Hepatocyte (in vitro differentiated cells): ENCODE data around the gene RASSF3. TPM values are rescaled to one million over a fixed set of nuclear protein-coding genes. Genes with fewer than 3 reads are reported as not detected.

ENCODE experiments used
- DNase-seq: peaks from one replicate; pipeline ENCODE4 v3.0.0-alpha.2; 2016; ENCODE audit warnings: low spot score
- H2AFZ ChIP-seq: fragments of 200-600 bp; sonication (generic); 2 replicates; pipeline ENCODE4 v1.6.0; 2016; ENCODE audit warnings: antibody characterized with exemption, mild to moderate bottlenecking
- H3K27ac ChIP-seq: fragments of 200-600 bp; sonication (generic); 2 replicates; pipeline ENCODE4 v1.5.1; 2016; ENCODE audit warnings: mild to moderate bottlenecking
- H3K27me3 ChIP-seq: fragments of 200-600 bp; sonication (generic); 2 replicates; pipeline ENCODE4 v1.6.1; 2016
- H3K36me3 ChIP-seq: fragments of 200-600 bp; sonication (generic); replicated peaks from 2 replicates; pipeline ENCODE4 v1.5.1; 2016; ENCODE audit warnings: low read depth; ENCODE audit not compliant: insufficient read depth
- H3K4me1 ChIP-seq: fragments of 200-600 bp; sonication (generic); 2 replicates; pipeline ENCODE4 v1.5.1; 2016; ENCODE audit warnings: mild to moderate bottlenecking, moderate library complexity; ENCODE audit not compliant: insufficient read depth
- H3K4me2 ChIP-seq: fragments of 200-600 bp; sonication (generic); 2 replicates; pipeline ENCODE4 v1.6.0; 2016
- H3K4me3 ChIP-seq: fragments of 200-600 bp; sonication (generic); 2 replicates; pipeline ENCODE4 v1.5.1; 2016; ENCODE audit warnings: mild to moderate bottlenecking
- H3K79me2 ChIP-seq: fragments of 200-600 bp; sonication (generic); 2 replicates; pipeline ENCODE4 v1.6.0; 2017; ENCODE audit warnings: mild to moderate bottlenecking
- H3K9me2 ChIP-seq: fragments of 200-600 bp; sonication (generic); replicated peaks from 2 replicates; pipeline ENCODE4 v1.6.0; 2017; ENCODE audit warnings: mild to moderate bottlenecking; ENCODE audit not compliant: insufficient read depth
- H3K9me3 ChIP-seq: fragments of 200-600 bp; sonication (generic); 2 replicates; pipeline ENCODE4 v1.5.1; 2016; ENCODE audit warnings: low read depth, mild to moderate bottlenecking
- H4K20me1 ChIP-seq: fragments of 200-600 bp; sonication (generic); 2 replicates; pipeline ENCODE4 v1.6.0; 2016; ENCODE audit warnings: mild to moderate bottlenecking; ENCODE audit not compliant: insufficient read depth, poor library complexity, severe bottlenecking
- EZH2 ChIP-seq: fragments of 200-600 bp; sonication (generic); IDR thresholded peaks from 2 replicates; pipeline ENCODE4 v1.6.1; 2016; ENCODE audit warnings: antibody characterized with exemption, mild to moderate bottlenecking, borderline replicate concordance
- EZH2phosphoT487 ChIP-seq: fragments of 200-600 bp; sonication (generic); IDR thresholded peaks from one replicate; pipeline ENCODE4 v1.6.1; 2018; ENCODE audit warnings: antibody characterized with exemption, mild to moderate bottlenecking, low read depth, moderate library complexity; ENCODE audit not compliant: unreplicated experiment, severe bottlenecking
- WGBS: methylation state at CpG from one replicate; pipeline ENCODE4 v1.1.6; 2016; ENCODE audit warnings: low lambda C conversion rate; ENCODE audit errors: missing lambda C conversion rate; 5-methylcytosine and 5-hydroxymethylcytosine counted together
- polyA plus RNA-seq: library from polyadenylated mRNA; unstranded; fragments of >200 nt; fragmentation: Nextera tagmentation; extraction: Ambion mirVana; gene quantifications from 2 replicates; pipeline ENCODE4 v1.2.1, GENCODE V29; 2016
- total RNA-seq: library from RNA; depleted of rRNA; stranded (reverse); fragments of >200 nt; gene quantifications from 2 replicates; pipeline ENCODE4 v1.2.3, GENCODE V29; 2014
- TF ChIP-seq, protein P1 (sequence below): fragments of 200-600 bp; sonication (generic); IDR thresholded peaks from 2 replicates; pipeline ENCODE4 v1.5.1; 2016; ENCODE audit warnings: antibody characterized with exemption, mild to moderate bottlenecking; ENCODE audit not compliant: poor library complexity

The RASSF3 gene
- total and polyA plus RNA-seq, 2 experiments from 2014 or later: 7.8 to 22.3 TPM

DNA sequence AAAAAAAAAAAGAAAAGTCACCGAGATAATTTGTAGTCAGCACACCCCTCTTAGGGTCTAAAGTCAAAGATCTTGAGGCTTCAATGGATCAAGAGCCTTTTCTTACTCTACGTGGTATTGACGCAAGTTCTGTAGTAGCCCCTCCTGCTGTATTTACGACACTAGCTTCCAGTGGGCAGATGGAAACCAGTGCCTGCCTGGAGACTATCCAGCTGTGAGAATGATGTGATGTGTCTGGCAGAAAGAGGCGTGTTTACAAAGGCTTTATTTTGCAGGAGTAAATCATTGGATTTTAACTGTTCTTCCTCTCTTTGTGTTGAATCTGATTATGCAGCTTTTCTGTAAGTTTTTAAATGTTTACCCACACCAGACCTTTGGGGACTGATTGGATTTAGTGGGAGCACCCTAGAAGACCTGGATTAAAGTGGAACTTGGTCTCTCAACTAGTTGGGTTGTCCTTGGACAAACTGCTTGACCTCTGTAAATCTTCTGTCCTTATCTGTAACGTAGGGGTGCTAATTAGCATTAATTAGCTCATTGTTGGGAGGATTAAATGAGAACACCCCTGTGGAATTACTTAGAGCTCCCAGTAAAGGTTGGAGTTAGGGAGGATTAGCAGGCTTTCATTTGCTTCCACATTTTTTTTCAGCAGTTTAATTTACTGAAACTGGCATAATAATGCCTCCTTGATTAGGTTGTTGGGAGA is 72.4 kb downstream of the RASSF3 start:
- no peak overlapping the region for H3K4me3 ChIP-seq
- WGBS: 35% methylated on average over 6 of the region's 6 CpGs
- no peaks in the 10 kb centered on the region for H3K27me3 ChIP-seq
- H3K9me2 ChIP-seq: no peaks in the 10 kb centered on the region
- H4K20me1 ChIP-seq: no peaks in the 10 kb centered on the region
- H3K9me3 ChIP-seq: no peaks in the 10 kb centered on the region
- H3K36me3 ChIP-seq: no peaks in the 10 kb centered on the region
- DNase-seq: peak; percentile 76
- H3K4me2 ChIP-seq: peak overlapping the region; percentile 40
- H3K79me2 ChIP-seq: peaks cover 7% of the 10 kb centered on the region
- TF ChIP-seq, protein P1, sequence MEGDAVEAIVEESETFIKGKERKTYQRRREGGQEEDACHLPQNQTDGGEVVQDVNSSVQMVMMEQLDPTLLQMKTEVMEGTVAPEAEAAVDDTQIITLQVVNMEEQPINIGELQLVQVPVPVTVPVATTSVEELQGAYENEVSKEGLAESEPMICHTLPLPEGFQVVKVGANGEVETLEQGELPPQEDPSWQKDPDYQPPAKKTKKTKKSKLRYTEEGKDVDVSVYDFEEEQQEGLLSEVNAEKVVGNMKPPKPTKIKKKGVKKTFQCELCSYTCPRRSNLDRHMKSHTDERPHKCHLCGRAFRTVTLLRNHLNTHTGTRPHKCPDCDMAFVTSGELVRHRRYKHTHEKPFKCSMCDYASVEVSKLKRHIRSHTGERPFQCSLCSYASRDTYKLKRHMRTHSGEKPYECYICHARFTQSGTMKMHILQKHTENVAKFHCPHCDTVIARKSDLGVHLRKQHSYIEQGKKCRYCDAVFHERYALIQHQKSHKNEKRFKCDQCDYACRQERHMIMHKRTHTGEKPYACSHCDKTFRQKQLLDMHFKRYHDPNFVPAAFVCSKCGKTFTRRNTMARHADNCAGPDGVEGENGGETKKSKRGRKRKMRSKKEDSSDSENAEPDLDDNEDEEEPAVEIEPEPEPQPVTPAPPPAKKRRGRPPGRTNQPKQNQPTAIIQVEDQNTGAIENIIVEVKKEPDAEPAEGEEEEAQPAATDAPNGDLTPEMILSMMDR: no peak
- no peak for TF ChIP-seq EZH2
- no peak for TF ChIP-seq EZH2phosphoT487
- H2AFZ ChIP-seq: no peak overlapping the region
- peaks cover 8% of the 10 kb centered on the region for H3K4me1 ChIP-seq
- H3K27ac ChIP-seq: peak overlapping the region; percentile 48

DNA sequence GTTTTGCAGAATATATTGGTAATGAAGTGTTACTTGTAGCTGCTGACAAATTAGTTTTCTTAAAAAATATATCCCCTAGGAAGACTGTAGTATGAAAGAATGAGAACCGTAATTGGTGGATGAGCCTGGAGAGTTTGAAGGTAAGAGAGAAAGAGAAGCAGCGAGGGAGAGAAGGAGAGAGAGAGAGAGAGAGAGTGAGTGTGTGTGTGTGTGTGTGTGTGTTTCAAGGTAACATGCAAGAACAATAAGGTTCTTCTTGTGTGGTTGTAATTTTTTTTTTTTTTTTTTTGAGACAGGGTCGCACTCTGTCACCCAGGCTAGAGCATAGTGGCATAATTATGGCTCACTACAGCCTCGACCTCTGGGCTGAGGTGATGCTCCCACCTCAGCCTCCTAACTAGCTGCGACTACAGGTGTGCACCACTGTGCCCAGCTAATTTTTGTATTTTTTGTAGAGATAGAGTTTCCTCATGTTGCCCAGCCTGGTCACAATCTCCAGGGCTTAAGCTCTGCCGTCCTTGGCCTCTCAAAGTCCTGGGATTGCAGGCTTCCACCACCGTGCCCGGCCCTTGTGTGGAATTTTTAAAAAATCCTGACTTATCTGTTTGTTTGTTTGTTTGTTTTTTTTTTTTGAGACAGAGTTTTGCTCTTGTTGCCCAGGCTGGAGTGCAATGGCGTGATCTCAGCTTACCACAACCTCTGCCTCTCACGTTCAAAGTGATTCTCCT is 73.7 kb downstream of the RASSF3 start:
- 93% methylated on average over 10 of the region's 10 CpGs for WGBS
- H3K79me2 ChIP-seq: peaks cover 2% of the 10 kb centered on the region

DNA sequence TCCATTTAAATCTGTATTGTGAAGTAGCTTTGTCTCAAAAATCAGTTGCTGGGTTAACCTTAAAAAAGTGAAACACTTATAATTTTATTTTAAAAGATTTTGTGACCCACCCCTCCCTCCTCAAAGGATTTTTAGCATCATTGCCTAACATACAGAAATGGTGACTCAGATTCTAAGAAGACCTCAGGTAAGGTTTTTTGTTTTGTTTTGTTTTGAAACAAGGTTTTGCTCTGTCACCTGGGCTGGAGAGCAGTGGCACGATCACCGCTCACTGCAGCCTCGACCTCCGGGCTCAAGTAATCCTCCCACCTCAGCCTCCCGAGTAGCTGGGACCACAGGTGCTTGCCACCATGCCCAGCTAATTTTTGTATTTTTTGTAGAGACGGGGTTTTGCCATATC is 74.8 kb downstream of the RASSF3 start:
- Histone ChIP-seq H3K9me2 (no peaks in the 10 kb centered on the region), H3K27me3 (no peaks in the 10 kb centered on the region), H3K27ac (no peak overlapping the region), H2AFZ (no peak overlapping the region), H3K4me3 (no peak overlapping the region), H3K36me3 (no peaks in the 10 kb centered on the region), H3K4me1 (peaks cover 12% of the 10 kb centered on the region), H3K79me2 (no peaks in the 10 kb centered on the region), H4K20me1 (no peaks in the 10 kb centered on the region), H3K9me3 (no peaks in the 10 kb centered on the region), H3K4me2 (no peak overlapping the region)
- no peak for TF ChIP-seq EZH2
- TF ChIP-seq, protein P1: no peak
- no peak for TF ChIP-seq EZH2phosphoT487
- no peak for DNase-seq
- over 99% methylated on average over 6 of the region's 6 CpGs for WGBS

More for the DNA sequence above, 73.7 kb downstream of the RASSF3 start:
- Histone ChIP-seq H2AFZ (no peak overlapping the region), H3K36me3 (no peaks in the 10 kb centered on the region), H3K4me3 (no peak overlapping the region), H3K27ac (no peak overlapping the region), H3K9me3 (no peaks in the 10 kb centered on the region), H3K4me2 (no peak overlapping the region), H3K27me3 (no peaks in the 10 kb centered on the region), H4K20me1 (no peaks in the 10 kb centered on the region), H3K4me1 (peaks cover 12% of the 10 kb centered on the region), H3K9me2 (no peaks in the 10 kb centered on the region)
- TF ChIP-seq EZH2phosphoT487: no peak
- TF ChIP-seq EZH2: no peak
- TF ChIP-seq, protein P1: no peak
- no peak for DNase-seq
